HG02938 (cell line): ENCODE data around the gene STK32C.

Experiments used
- ATAC-seq: cut with Tn5 transposase; IDR thresholded peaks from one replicate; pipeline ENCODE4 v1.9.1; 2021; ENCODE audit warnings: mild to moderate bottlenecking, moderate library complexity; ENCODE audit not compliant: unreplicated experiment

Gene STK32C

DNA sequence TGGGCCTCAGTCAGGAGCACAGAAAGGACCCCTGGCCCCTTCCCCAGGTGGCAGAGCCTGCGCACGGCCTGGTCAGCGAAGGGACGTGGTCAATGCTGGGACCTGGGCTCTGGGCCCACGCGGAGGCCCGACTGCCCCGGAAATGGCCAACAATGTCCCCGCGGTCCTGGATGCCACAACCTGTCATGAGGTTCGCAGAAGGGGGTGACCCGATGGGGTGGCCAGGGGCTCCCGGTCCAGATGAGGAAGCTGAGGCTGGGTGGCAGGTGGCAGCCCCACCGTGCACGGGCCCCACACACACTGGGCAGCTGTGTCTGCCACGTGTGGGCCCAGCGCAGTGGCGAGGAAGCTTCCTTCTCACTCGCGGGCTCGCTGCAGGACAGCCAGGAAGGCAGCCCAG, 71.6 kb downstream of the STK32C start:
- ATAC-seq, result no peak

DNA sequence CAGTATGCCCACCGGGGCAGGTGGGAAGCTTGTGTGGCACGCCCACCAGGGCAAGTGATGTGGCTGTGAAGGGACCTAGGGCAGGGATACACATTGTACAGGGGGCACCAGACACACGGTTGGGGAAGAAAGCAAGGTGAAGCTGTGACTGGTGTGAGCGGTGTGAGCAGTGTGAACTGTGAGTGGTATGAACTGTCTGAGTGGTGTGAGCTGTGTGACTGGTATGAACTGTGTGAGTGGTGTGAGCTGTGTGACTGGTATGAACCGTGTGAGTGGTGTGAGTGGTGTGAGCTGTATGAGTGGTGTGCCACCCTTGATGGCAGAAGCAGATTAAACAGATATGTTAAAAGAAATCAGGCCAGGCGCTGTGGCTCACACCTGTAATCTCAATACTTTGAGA, 72.9 kb downstream of the STK32C start:
- no peak for ATAC-seq

DNA sequence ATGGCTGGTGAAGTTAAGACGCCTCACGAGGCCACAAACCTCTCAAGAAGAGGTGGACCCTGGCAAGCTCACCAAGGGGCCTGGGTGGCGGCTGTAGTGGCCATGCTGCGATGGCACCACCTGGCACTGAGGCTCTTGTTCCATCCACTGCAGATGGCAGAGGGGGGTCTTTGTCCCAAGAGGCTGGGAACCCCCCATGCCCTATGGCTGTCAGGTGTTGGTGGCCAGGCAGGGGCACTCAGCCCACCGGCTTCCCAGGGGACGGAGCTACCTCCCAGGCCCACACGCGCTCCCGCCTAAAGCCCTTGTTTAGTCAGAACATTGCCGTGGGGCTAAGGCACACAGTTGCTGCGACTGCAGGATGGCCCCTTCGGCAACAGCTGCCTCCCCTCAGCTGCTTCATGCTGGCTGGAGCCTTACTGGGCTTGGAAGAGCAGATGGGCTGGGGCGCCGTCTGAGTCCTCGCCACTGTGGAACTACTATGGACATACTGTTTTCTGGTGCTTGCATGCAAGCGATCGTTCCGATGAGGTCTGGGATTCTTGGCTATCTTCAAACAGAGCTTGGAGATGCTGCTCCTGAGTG, 74.2 kb downstream of the STK32C start:
- no peak for ATAC-seq

DNA sequence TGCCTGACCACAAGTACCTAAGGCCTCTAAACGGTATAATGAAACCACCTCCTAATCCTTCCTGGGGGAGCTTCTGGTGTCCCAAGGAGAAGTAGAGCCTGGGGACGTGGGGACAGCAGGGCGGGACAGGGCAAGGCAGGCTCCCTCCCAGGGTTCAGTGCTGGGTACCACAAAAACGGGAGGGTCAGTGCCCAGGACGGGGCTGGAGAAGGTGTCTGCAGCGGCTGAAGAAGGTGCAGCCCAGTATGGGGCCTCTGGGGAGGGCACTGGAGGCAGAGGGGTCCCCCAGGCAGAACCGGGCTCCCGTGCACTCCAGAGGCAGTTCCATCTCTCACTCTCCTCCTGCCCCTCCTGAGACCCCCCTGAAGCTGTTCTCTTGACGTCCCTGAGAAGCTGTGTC, 74.8 kb downstream of the STK32C start:
- ATAC-seq, result no peak

DNA sequence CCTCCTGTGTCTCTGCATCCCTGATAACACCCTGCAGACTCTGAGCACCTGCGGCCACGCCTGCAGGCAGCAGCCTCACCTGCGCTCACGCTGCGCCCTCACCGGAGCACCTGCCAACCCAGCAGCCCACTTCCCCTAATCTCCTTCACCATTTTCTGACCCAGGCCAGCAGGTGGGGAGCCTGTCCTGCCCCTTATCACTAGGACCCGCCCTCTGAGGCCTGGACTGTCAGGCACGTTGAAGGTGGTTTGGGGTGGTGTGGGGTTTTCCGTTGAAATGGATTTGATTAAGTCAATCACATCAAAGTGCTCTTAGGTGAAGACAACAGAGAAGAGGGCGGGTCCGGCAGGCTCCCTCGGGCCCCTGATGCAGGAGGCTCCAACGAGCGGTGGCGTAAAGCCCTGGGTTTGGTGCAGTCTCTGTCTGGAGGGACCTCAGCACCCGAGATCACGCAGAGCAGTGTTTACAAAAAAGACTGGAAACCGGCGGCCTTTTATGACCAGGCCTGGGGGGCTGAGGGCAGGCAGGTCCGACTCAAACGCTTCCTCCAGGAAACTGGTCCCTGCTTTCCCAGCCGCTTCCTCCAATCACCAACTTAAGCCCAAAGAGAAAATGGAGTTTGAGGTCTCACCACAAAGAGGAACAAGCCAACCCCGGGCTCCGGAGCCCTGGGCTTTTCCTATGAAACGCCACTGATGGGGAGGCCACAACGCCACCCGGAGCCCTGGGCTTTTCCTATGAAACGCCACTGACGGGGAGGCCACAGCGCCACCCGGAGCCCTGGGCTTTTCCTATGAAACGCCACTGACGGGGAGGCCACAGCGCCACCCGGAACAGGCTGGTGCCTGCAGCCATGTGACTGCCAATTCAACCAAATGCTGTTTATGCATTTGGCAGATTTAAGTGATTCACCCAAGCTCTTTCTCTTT, 75.5 kb downstream of the STK32C start:
- no peak for ATAC-seq

DNA sequence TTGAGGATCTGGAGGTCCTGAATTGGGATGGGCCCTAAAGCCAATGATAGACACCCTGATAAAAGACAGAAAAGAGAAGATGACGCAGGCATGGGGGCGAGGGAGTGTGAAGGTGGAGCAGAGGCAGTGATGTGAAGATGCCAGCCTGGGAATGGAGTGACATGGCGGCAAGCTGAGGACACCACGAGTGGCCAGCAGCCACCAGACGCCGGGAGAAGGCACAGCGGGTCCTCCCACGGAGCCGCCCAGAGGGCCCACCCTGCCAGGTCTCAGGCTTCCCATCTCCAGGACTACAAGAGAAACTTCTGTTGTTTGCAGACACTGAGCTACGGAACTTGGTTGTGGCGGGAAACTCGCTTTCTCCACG, 76.1 kb downstream of the STK32C start:
- no peak for ATAC-seq

DNA sequence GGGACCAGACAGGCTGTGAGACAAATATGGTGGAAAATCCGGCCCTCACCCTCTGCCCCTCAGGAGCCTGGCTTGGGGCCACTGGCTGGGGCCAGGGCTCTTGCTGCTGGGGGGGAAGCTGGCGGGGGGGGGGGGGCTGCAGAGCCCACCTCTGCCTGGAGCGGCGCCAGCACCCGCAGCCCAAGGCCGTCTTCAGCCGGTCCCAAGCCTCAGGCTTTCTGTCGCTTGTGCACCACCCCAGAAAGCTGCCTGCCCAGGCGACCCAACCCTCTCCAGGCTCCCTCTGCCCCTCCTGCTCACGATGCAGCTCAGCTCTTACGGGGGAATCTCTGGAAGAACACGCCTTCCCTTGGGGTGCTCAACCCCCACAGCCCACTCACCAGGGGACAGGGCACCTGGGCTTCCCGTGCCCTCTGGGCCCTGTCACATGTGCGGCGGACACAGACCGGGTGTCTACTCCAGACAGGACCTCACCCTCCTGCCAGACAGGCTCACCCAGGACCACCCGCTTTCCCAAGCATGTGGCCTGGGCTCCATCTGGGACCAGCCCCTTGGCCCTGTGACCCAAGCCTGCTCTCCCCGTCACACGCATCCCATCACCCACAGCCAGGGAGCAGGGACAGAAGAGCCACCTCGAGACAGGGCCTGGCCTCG, 77.1 kb downstream of the STK32C start:
- no peak for ATAC-seq

DNA sequence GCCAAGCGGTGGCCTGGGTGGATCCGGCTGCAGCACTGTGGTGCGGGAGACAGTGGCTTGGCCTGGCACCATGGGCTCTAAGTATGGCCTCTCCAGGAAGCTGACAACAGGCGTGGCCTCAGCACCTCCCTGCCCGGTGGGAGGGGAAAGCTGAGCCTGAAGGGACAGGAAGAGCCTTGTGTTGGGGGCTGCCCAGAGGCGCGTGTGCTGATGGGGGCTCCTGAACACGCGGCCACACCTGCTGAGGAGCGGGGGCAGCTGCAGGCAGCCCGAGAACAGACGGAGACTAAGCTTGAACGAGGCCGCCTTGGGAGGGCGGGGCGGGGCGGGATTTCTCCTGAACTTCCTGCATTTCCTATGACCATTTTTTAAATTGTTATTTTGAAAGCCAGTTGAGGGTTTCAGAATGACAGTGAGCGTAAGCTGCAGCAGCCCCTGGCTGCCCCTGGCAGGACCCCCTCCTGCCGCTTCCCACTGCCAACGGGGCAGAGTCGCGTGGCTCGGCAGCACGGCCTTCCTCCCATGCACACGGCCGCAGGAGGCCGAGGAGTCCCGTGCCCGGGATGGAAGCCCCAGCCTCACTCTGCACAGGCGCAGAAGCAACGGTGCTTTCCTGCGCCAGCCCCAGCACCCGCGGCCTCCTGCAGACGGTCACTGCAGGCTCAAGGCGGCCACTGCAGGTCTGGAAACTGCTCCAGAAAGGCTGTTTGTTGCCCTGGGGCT, 77.8 kb downstream of the STK32C start:
- peak; percentile 51 for ATAC-seq

DNA sequence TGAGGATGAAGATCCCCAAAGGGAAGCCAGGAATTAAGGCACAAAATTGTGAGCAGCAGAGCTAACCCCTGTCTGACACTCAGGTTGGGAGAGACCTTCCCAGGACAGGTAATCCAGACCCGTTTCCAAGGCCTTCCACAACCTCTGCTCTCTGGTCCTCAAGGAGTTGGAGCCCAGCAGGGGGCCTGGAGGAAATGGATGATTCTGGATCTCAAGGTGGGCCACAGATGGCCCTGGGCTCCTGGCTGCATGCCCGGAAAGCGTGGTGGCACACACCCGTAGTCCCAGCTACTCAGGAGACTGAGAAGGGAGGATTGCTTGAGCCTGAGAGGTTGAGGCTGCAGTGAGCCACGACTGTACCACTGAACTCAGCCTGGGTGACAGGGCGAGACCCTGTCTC, 78.7 kb downstream of the STK32C start:
- no peak for ATAC-seq

DNA sequence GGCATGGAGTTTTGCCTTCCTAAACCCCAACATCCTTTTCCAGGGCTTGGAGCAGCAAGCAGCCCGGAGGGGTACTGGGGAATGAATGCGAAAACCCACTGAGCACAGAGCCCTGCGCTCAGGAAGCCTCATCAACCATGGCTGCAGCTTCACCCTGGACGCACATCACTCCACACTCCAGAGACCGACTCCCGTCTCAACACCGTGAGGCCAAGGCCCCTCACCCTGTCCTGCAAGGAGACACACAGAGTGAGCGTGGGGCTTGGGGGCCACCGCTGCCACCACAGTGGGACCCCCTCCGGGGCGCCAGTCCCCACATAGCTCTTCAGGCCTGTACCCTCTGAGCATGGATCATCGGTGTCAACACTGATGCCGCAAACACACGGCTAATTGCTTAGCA, 79.1 kb downstream of the STK32C start:
- no peak for ATAC-seq

DNA sequence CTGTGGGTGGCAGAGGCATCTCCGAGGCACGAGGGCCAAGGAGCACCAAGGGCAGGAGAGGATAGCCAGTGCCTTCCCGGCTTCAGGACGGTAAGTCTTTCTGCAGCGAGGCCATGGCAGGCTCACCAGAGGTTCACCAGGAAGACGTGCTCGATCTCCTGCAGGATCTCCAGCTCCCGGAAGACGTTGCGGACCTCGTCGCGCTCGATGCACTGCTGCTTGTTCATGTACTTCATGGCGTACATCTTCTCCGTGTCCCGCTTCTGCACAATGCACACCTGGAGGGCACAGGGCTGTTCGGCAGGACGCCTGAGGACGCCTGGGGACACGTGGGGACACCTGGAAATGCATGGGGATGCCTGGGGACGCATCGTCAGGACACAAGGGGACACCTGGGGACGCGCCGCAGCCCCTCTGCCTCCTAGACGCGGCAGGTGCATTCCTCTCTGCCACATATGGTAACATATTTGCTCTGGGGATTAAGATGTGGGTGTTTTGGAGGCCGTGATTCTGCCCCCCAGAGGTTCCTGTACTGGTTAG, 79.8 kb downstream of the STK32C start:
- ATAC-seq, result no peak

DNA sequence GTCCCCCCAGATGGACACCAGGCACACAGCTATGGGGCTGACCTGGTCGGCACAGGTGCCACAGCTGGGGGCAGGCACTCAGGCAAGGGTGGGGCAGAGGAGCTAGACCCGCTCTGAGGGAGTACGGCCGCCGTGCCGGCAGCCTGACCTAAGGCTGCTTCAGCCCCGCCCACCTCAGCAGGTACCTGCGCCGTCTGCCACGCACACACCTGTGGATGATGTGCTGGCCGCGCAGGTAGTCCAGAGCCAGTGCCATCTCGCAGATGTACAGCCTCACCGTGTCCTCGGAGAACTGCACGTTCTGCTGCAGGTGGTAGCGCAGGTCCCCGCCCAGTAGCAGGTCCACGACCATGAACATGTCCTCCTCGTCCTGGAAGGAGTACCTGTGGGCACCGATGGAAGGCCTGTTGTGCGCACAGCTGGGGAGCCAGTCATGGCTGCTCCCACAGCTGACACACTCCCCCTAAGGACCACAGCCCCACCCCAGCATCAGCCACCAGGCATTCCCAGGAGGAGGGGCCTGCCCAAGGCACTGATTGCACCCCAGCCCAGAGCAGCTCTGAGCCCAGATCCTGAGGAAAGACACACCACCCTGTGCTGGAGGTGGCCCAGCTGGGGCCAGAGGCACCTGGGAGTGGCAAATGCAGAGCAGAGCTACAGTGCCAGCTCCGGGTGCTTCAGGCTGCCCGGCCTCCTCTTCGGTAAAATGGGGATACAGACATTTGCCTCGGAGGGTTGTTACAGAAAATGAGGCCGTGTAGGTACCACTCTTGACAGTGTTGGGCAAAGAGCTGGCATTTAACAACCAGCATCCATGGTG, 81.0 kb downstream of the STK32C start:
- ATAC-seq, result no peak

DNA sequence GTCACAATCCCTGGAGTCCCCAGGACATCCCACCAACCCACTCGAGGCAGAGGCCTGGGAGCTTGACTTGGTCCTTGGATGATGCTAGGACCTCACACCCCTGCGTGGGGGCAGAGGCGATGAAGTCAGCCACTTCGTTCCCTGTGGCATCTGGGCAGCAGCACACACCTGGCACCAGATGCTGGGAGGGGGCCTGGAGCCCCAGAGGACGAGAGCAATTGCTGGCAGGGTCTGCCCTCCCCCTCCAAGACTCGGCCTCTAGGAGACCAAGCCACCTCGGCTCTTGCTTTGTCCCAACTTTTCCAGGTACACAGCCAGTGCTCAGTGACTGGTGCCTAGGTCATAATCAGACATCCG, 81.9 kb downstream of the STK32C start:
- ATAC-seq, result no peak

DNA sequence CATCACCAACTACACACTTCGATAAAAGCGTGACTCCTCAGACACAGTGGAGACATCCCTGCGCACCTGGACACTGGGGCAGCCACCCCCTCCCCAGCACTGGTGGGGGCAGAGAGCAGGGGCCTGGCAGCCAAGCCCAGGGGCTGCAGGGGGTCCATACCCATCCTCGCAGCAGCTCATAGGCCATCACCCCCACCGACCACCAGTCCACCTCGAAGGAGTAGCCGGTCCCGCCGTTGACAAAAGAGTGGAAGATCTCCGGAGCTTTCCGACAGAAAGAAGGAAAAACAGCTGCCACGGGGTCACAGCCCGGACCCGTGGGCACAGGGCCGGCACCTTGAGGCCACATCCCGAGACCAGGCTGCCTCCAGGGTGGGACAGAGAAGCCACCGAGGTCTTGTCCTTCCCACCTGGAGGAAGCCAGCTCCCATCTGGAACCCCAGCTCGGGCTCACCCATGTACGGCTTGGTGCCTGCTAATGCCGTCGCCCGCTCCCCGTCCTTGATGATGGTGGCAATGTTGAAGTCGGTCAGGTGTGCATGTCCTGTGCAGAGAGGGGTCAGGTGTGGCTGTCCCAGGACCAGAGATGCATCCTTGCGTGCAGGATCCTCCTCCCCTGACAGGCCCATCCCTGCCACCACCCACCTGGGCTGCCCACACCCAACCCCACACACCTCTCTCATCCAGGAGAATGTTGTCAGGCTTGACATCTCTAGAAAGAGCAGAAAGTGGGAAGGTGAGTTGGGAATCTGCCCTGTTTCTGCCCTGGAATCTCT, 82.5 kb downstream of the STK32C start:
- no peak for ATAC-seq

DNA sequence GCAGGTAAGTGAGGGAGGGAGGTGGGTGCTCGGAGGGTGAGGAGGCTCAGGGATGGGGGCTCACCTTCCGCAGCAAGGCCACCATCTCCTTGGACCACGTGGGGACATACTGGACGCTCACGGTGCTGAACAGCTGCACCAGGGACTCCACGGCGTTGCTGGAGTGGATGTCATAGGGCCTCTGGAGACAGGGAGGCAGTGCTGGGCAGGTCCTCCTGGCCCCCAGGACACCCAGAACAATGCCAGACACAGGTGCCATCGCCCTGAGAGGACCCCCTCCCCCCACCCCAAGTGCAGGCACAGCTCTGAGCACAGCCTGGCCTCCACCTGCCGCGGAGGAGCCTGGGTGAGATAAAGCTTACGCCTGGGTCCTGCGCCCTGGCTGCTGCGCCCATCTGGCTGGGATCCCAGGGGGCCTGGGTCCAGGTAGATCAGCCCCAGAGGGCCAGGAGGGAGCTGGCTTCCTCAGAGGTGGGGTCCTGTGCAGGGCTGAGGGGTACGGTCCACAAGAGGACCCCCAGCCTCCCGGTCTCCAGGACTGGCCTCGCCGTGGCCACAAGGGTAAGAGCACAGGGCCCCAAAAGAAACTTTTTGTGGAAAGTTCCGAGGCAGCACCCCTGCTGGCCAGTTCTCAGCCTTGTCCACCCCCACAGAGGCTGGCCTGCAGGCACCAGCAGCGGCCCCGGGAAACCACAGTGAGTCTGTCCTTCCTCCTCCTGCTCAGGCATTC, 83.2 kb downstream of the STK32C start:
- no peak for ATAC-seq

DNA sequence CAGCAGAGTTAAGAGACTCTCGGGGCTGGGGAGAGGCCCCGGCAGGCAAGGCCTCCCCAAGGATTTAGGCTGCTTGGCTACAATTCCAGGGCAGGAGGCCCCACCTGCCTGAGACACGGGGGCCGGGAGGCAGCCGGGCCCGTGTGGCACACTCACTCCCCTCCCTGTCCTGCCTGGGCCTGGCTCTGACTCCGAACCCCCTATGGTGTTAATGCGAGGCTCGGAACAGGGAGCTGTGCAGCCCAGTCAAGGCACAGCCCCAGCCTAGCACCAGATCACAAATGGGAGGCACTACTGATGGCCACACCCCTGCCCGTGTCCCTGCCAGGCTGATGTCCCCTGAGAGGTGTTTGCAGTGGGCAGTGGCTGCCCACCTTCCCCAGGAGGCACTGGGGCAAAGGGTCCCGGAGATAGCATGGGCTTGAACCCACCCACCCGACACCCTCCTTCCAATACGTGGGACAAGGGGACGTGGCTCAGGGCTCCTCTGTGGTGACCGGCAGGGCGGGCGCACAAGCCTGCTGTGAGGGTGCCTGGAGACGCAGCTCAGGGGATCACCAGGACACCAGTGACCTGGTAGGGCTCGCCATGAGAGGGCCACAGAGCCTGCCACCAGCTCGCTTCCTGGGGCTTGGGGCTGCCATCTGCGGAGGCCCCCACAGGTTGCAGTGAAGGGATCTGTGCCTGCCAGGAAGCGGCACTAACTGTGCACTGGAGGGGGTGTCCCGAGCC, 84.0 kb downstream of the STK32C start:
- ATAC-seq, result no peak

DNA sequence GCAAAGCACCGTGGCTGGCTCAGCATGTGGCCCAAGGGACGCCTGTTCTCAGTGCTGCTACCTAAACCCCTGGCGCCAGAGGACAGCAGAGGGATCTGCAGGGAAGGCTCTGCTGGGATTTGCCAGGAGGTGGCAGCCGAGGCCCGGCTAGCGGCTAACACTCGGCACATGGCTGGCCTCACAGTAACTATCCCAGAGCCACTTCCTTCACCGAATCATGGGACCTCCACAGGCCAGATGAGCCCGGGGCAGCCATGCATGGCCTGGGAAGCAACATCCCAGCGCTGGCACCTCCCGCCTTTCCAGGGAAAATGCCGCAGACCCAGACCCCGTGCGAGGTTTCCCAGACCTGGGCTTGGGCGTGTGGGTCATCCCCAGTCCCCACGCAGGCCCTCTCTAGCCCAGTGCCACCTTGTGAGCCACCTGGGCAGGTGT, 84.6 kb downstream of the STK32C start:
- peak; percentile 92 for ATAC-seq

DNA sequence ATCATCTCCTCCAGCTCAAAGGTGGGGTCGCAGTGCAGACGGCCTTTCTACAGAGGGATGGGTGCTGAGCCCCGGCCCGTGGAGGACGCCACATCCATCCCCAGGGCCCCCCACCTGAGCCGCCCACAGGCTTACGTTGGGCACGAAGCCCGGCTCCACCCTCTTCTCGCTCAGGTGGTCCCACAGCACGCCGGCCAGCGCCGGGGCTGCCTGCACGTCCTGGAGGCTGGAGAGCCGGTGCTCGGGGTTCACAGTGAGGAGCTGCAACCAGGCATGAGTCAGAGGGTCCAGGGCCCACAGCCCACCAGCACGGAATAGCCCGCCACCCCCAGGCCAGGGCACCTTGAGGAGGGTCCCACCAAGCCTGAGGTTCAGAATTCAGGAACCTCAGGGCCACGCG, 85.0 kb downstream of the STK32C start:
- no peak for ATAC-seq
